NB4 (cell line): ENCODE results near the gene SLC35A5.
"Not testable (repeated sequence)": the region's sequence is repeated elsewhere in the genome, so short reads cannot be mapped to it uniquely, and the experiment has no call there.

Experiments
- CTCF ChIP-seq: IDR thresholded peaks from one replicate; pipeline ENCODE4 v1.5.1; 2012; ENCODE audit warnings: low read depth, low read length
- POLR2A ChIP-seq: IDR thresholded peaks from 2 replicates; pipeline ENCODE4 v1.6.1; 2011; ENCODE audit warnings: mild to moderate bottlenecking; ENCODE audit not compliant: insufficient read length; ENCODE audit errors: extremely low read depth

GRCh38 chr3:112524127-112524526 is 37.7 kb upstream of the SLC35A5 start:
- not testable (repeated sequence) for TF ChIP-seq CTCF, POLR2A
